NT2/D1 (cell line): ENCODE data around the gene NIF3L1.

Experiments
- SUZ12 ChIP-seq: IDR thresholded peaks from 2 replicates; pipeline ENCODE4 v1.6.1; 2011; ENCODE audit not compliant: insufficient read length, insufficient read depth; ENCODE audit errors: extremely low read depth
- YY1 ChIP-seq: IDR thresholded peaks from 2 replicates; pipeline ENCODE4 v1.6.1; 2011; ENCODE audit not compliant: insufficient read length, insufficient read depth
- ZNF274 ChIP-seq: IDR thresholded peaks from 2 replicates; pipeline ENCODE4 v1.6.1; 2011; ENCODE audit warnings: mild to moderate bottlenecking, low read depth, low read length

DNA sequence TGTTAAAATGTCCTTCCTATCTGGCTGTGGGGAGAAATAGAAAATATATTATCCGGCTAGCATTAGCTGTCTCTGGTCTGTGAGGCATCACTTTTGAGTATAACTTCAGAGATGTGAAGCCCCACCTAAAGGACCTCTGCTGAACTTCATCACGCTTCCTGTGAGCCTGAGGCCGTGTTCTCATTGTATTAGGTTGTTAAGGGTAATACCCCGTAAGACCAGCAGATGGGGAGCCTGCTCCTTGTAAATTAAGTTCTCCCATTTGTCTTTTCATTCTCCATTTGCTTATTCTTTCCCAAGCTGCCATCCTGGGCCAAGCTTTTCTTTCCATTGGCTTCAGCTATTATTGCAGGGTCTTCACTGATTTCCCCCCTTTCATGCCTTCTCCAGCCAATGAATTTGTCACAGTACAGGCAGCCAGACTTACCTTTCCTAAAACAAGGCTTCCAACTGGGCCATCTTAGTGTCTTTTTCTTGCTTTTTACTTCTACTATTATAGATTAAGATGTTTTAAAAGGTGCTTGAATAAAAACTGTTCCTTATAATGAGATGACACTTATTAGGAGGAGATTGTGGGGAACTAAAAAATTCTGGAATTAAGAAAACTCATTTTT lies 12.4 kb downstream of the NIF3L1 start:
- no peak for TF ChIP-seq ZNF274
- TF ChIP-seq YY1 = no peak
- no peak for TF ChIP-seq SUZ12
